Measurements from ENCODE around the gene ADAMTS1. TPM values are rescaled to one million over a fixed set of nuclear protein-coding genes. Genes with fewer than 3 reads are reported as not detected.

ADAMTS1 gene
- total and polyA plus RNA-seq, 2 experiments from 2014 or later = 110 to 136 TPM

DNA sequence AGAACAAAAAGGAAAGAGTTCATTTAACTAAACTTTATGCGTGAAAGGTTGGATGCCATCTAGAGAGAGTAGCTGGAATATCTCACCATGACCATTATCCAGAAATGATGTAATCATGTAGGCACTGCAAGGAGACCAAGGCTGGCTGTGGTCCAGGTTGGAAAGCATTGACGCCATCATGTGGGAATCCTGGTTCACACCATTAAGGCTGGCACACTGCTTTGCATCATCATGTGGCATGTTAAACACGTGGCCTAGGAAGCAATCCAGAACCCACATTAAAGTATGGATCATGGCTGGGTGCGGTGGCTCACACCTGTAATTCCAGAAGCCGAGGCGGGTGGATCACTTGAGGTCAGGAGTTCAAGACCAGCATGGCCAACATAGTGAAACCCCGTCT, 4.3 kb downstream of the ADAMTS1 start:
- Histone ChIP-seq H3K9me3 (ENCODE audit: low read depth) (no peaks in the 10 kb centered on the region), H3K79me2 (peaks cover 44% of the 10 kb centered on the region), H3K4me2 (peak overlapping the region; percentile 90), H3K27ac (peak overlapping the region; percentile 32), H3K9me2 (replicated peaks; ENCODE audit: insufficient read depth) (no peaks in the 10 kb centered on the region), H4K20me1 (ENCODE audit: insufficient read depth, poor library complexity, severe bottlenecking) (peaks cover 66% of the 10 kb centered on the region), H3K27me3 (no peaks in the 10 kb centered on the region), H2AFZ (no peak overlapping the region), H3K36me3 (replicated peaks; ENCODE audit: insufficient read depth, low read depth) (peaks cover 12% of the 10 kb centered on the region), H3K4me3 (no peak overlapping the region), H3K4me1 (ENCODE audit: insufficient read depth) (peaks cover 6% of the 10 kb centered on the region)
- WGBS (ENCODE audit: low lambda C conversion rate, missing lambda C conversion rate) = 67% methylated on average over 7 of the region's 7 CpGs
- DNase-seq (ENCODE audit: low spot score) = peak; percentile 65
- TF ChIP-seq, protein P1, sequence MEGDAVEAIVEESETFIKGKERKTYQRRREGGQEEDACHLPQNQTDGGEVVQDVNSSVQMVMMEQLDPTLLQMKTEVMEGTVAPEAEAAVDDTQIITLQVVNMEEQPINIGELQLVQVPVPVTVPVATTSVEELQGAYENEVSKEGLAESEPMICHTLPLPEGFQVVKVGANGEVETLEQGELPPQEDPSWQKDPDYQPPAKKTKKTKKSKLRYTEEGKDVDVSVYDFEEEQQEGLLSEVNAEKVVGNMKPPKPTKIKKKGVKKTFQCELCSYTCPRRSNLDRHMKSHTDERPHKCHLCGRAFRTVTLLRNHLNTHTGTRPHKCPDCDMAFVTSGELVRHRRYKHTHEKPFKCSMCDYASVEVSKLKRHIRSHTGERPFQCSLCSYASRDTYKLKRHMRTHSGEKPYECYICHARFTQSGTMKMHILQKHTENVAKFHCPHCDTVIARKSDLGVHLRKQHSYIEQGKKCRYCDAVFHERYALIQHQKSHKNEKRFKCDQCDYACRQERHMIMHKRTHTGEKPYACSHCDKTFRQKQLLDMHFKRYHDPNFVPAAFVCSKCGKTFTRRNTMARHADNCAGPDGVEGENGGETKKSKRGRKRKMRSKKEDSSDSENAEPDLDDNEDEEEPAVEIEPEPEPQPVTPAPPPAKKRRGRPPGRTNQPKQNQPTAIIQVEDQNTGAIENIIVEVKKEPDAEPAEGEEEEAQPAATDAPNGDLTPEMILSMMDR (IDR thresholded peaks at IDR 0.05; ENCODE audit: poor library complexity) = no peak
- no peak for TF ChIP-seq EZH2 (IDR thresholded peaks at IDR 0.05; ENCODE audit: borderline replicate concordance)
- no peak for TF ChIP-seq EZH2phosphoT487 (IDR thresholded peaks at IDR 0.05; ENCODE audit: low read depth, severe bottlenecking, unreplicated experiment)

DNA sequence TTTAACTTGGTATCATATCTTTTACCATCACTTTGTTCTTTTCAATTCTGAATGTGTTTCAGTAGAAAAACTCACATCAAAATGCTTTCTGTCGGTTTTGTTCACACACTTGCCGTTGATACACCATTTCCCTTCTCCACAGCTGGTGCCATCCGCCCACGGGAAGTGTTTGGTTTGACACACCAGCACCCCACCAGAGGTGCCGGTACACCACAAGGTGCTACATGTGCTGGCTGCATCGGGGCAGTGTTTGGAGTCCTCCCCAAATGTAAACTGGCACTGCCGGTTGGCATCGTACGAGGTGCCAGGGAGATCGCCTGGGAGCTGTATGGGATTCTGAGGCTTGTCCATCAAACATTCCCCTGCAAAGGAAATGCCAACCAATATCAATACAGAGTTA, 5.0 kb downstream of the ADAMTS1 start:
- Histone ChIP-seq H3K27me3 (no peaks in the 10 kb centered on the region), H3K4me3 (no peak overlapping the region), H3K36me3 (replicated peaks; ENCODE audit: insufficient read depth, low read depth) (peaks cover 12% of the 10 kb centered on the region), H3K4me2 (peak overlapping the region; percentile 90), H3K79me2 (peaks cover 44% of the 10 kb centered on the region), H2AFZ (no peak overlapping the region), H3K9me2 (replicated peaks; ENCODE audit: insufficient read depth) (no peaks in the 10 kb centered on the region), H3K9me3 (ENCODE audit: low read depth) (no peaks in the 10 kb centered on the region), H4K20me1 (ENCODE audit: insufficient read depth, poor library complexity, severe bottlenecking) (peaks cover 66% of the 10 kb centered on the region), H3K27ac (no peak overlapping the region), H3K4me1 (ENCODE audit: insufficient read depth) (peaks cover 6% of the 10 kb centered on the region)
- WGBS (ENCODE audit: low lambda C conversion rate, missing lambda C conversion rate) = 89% methylated on average over 10 of the region's 10 CpGs
- TF ChIP-seq, protein P1 (IDR thresholded peaks at IDR 0.05; ENCODE audit: poor library complexity) = no peak
- no peak for DNase-seq (ENCODE audit: low spot score)

DNA sequence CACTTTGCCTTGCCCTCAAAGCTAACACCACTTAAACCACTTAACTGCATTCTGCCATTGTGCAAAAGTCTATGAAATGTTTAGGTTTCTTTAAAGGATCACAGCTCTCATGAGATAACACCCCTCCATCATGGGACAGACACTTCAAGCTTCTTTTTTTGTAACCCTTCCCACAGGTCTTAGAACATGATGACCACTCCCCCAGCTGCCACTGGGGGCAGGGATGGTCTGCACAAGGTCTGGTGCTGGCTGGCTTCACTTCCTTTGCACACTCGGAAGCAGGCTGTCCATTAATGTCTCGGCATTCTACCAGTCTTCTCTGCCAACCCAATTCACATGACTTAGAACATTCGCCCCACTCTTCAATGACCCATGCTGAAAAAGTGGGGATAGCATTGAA, 7.7 kb downstream of the ADAMTS1 start:
- Histone ChIP-seq H3K9me3 (ENCODE audit: low read depth) (no peaks in the 10 kb centered on the region), H2AFZ (no peak overlapping the region), H3K4me1 (ENCODE audit: insufficient read depth) (peaks cover 5% of the 10 kb centered on the region), H3K4me3 (no peak overlapping the region), H3K9me2 (replicated peaks; ENCODE audit: insufficient read depth) (no peaks in the 10 kb centered on the region), H3K4me2 (no peak overlapping the region), H3K27me3 (no peaks in the 10 kb centered on the region), H3K79me2 (peaks cover 26% of the 10 kb centered on the region), H3K36me3 (replicated peaks; ENCODE audit: insufficient read depth, low read depth) (peaks cover 12% of the 10 kb centered on the region), H3K27ac (no peak overlapping the region), H4K20me1 (ENCODE audit: insufficient read depth, poor library complexity, severe bottlenecking) (peaks cover 56% of the 10 kb centered on the region)
- no peak for DNase-seq (ENCODE audit: low spot score)
- TF ChIP-seq, protein P1 (IDR thresholded peaks at IDR 0.05; ENCODE audit: poor library complexity) = no peak
- TF ChIP-seq EZH2 (IDR thresholded peaks at IDR 0.05; ENCODE audit: borderline replicate concordance) (no peak), EZH2phosphoT487 (IDR thresholded peaks at IDR 0.05; ENCODE audit: low read depth, severe bottlenecking, unreplicated experiment) (no peak)
- 79% methylated on average over 3 of the region's 3 CpGs for WGBS (ENCODE audit: low lambda C conversion rate, missing lambda C conversion rate)

DNA sequence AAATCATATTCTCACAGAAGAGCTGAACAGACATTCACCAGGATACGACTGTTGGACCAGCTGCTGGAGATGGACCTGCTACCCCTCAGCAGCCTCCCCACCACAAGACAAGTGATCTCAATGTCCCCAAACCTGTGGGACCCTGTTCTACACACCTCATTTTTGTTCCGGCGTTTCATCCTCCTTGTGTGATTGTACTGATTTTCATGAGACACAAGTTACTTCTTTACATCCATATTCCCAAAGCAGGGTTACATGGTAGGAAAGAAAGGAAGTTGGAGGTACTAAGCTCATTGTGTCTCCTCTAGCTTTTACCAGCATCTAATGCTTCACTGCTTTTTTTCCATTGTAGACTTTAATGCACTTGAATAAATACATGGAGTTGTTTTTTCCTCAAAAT, 8.7 kb downstream of the ADAMTS1 start:
- Histone ChIP-seq H3K36me3 (replicated peaks; ENCODE audit: insufficient read depth, low read depth) (peaks cover 8% of the 10 kb centered on the region), H3K27me3 (no peaks in the 10 kb centered on the region), H3K4me3 (no peak overlapping the region), H3K27ac (no peak overlapping the region), H3K79me2 (peaks cover 16% of the 10 kb centered on the region), H3K4me2 (no peak overlapping the region), H2AFZ (no peak overlapping the region), H4K20me1 (ENCODE audit: insufficient read depth, poor library complexity, severe bottlenecking) (peaks cover 46% of the 10 kb centered on the region), H3K9me3 (ENCODE audit: low read depth) (no peaks in the 10 kb centered on the region), H3K4me1 (ENCODE audit: insufficient read depth) (no peaks in the 10 kb centered on the region), H3K9me2 (replicated peaks; ENCODE audit: insufficient read depth) (no peaks in the 10 kb centered on the region)
- no peak for DNase-seq (ENCODE audit: low spot score)
- TF ChIP-seq EZH2phosphoT487 (IDR thresholded peaks at IDR 0.05; ENCODE audit: low read depth, severe bottlenecking, unreplicated experiment) (no peak), EZH2 (IDR thresholded peaks at IDR 0.05; ENCODE audit: borderline replicate concordance) (no peak)
- TF ChIP-seq, protein P1 (IDR thresholded peaks at IDR 0.05; ENCODE audit: poor library complexity) = no peak
- 84% methylated on average over 3 of the region's 3 CpGs for WGBS (ENCODE audit: low lambda C conversion rate, missing lambda C conversion rate)
